IMR-90 (cell line): ENCODE results near the gene ITPKC.

ENCODE experiments used
- BHLHE40 ChIP-seq: fragments of 150-350 bp; IDR thresholded peaks from 2 replicates; pipeline ENCODE4 v1.6.1; 2016; ENCODE audit warnings: mild to moderate bottlenecking, low read depth, low read length
- CEBPB ChIP-seq: IDR thresholded peaks from 2 replicates; pipeline ENCODE4 v1.6.1; 2012; ENCODE audit warnings: low read depth, low read length, improper control_type of control experiment
- CTCF ChIP-seq: conservative IDR thresholded peaks from 2 replicates; pipeline ENCODE4 v1.5.1; 2012; ENCODE audit warnings: mild to moderate bottlenecking, low read depth, low read length, improper control_type of control experiment
- ELK1 ChIP-seq: fragments of 150-350 bp; IDR thresholded peaks from 2 replicates; pipeline ENCODE4 v1.6.1; 2016; ENCODE audit warnings: low read depth, mild to moderate bottlenecking, low read length, moderate library complexity, borderline replicate concordance
- FOS ChIP-seq: fragments of 150-350 bp; IDR thresholded peaks from 2 replicates; pipeline ENCODE4 v1.6.1; 2016; ENCODE audit warnings: low read depth, low read length
- MAFK ChIP-seq: IDR thresholded peaks from 2 replicates; pipeline ENCODE4 v1.6.1; 2012; ENCODE audit warnings: low read depth, low read length, improper control_type of control experiment
- MAZ ChIP-seq: IDR thresholded peaks from 2 replicates; pipeline ENCODE4 v1.6.1; 2012; ENCODE audit warnings: low read depth, mild to moderate bottlenecking, low read length, improper control_type of control experiment, moderate library complexity, borderline replicate concordance
- MXI1 ChIP-seq: IDR thresholded peaks from 2 replicates; pipeline ENCODE4 v1.6.1; 2012; ENCODE audit warnings: low read depth, mild to moderate bottlenecking, low read length, moderate library complexity, borderline replicate concordance
- POLR2A ChIP-seq: IDR thresholded peaks from 2 replicates; pipeline ENCODE4 v1.6.1; 2012; ENCODE audit warnings: mild to moderate bottlenecking, low read depth, low read length
- RCOR1 ChIP-seq: IDR thresholded peaks from 2 replicates; pipeline ENCODE4 v1.6.1; 2012; ENCODE audit warnings: mild to moderate bottlenecking, low read length, improper control_type of control experiment; ENCODE audit not compliant: insufficient replicate concordance
- RFX5 ChIP-seq: IDR thresholded peaks from 2 replicates; pipeline ENCODE4 v1.8.0; 2012; ENCODE audit warnings: low read depth, mild to moderate bottlenecking, low read length, moderate library complexity
- SMC3 ChIP-seq: fragments of 150-350 bp; IDR thresholded peaks from 2 replicates; pipeline ENCODE4 v1.6.1; 2016; ENCODE audit warnings: low read depth, mild to moderate bottlenecking, antibody characterized with exemption, low read length, moderate library complexity
- USF2 ChIP-seq: fragments of 150-350 bp; IDR thresholded peaks from 2 replicates; pipeline ENCODE4 v1.6.1; 2017; ENCODE audit warnings: mild to moderate bottlenecking, antibody characterized with exemption, low read length, low read depth

- TF ChIP-seq CTCF, result no peak
- no peak for TF ChIP-seq RCOR1
- TF ChIP-seq RFX5, result no peak
- TF ChIP-seq BHLHE40, result no peak
- TF ChIP-seq SMC3, result no peak
- no peak for TF ChIP-seq POLR2A
- no peak for TF ChIP-seq MAFK
- no peak for TF ChIP-seq USF2
- TF ChIP-seq MAZ, result no peak
- no peak for TF ChIP-seq ELK1
- TF ChIP-seq CEBPB, result no peak
- no peak for TF ChIP-seq MXI1
- TF ChIP-seq FOS, result no peak
Observed at GRCh38 chr19:40683437-40683836, 33.5 kb upstream of the ITPKC start.
